ENCODE results near the gene ATP12A.

Gene ATP12A

GRCh38 chr13:24663586-24663985 lies 16.6 kb upstream of the ATP12A start:
- DNase-seq (ENCODE audit: low spot score) = no peak

- DNase-seq (ENCODE audit: low spot score) = no peak
Observed at GRCh38 chr13:24664726-24665409, 15.3 kb upstream of the ATP12A start.

- no peak for DNase-seq (ENCODE audit: low spot score)
Observed at GRCh38 chr13:24668511-24668910, 11.7 kb upstream of the ATP12A start.

GRCh38 chr13:24668955-24669582 lies 11.1 kb upstream of the ATP12A start:
- no peak for DNase-seq (ENCODE audit: low spot score)

- no peak for DNase-seq (ENCODE audit: low spot score)
Observed at GRCh38 chr13:24670174-24670573, 10.0 kb upstream of the ATP12A start.

GRCh38 chr13:24670961-24671381 lies 9.2 kb upstream of the ATP12A start:
- DNase-seq (ENCODE audit: low spot score) = peak; percentile 35

- DNase-seq (ENCODE audit: low spot score) = peak; percentile 83
Observed at GRCh38 chr13:24671386-24672113, 8.7 kb upstream of the ATP12A start.

- DNase-seq (ENCODE audit: low spot score) = peak; percentile 27
Observed at GRCh38 chr13:24672141-24673132, 7.8 kb upstream of the ATP12A start.

- DNase-seq (ENCODE audit: low spot score) = no peak
Observed at GRCh38 chr13:24675806-24676570, 4.2 kb upstream of the ATP12A start.

- no peak for DNase-seq (ENCODE audit: low spot score)
Observed at GRCh38 chr13:24678151-24678550, 2.1 kb upstream of the ATP12A start.

GRCh38 chr13:24679686-24680085 lies 522 bp upstream of the ATP12A start:
- DNase-seq (ENCODE audit: low spot score) = no peak

GRCh38 chr13:24680921-24681604 lies 855 bp downstream of the ATP12A start:
- no peak for DNase-seq (ENCODE audit: low spot score)

- DNase-seq (ENCODE audit: low spot score) = no peak
Observed at GRCh38 chr13:24681930-24682329, 1.7 kb downstream of the ATP12A start.

GRCh38 chr13:24682353-24682752 lies 2.1 kb downstream of the ATP12A start:
- no peak for DNase-seq (ENCODE audit: low spot score)

GRCh38 chr13:24683351-24683750 lies 3.1 kb downstream of the ATP12A start:
- no peak for DNase-seq (ENCODE audit: low spot score)

GRCh38 chr13:24683838-24684599 lies 3.8 kb downstream of the ATP12A start:
- peak; percentile 83 for DNase-seq (ENCODE audit: low spot score)

GRCh38 chr13:24684600-24684998 lies 4.4 kb downstream of the ATP12A start:
- peak; percentile 48 for DNase-seq (ENCODE audit: low spot score)

GRCh38 chr13:24685314-24685713 lies 5.1 kb downstream of the ATP12A start:
- no peak for DNase-seq (ENCODE audit: low spot score)

GRCh38 chr13:24687611-24688010 lies 7.4 kb downstream of the ATP12A start:
- no peak for DNase-seq (ENCODE audit: low spot score)

GRCh38 chr13:24688111-24688510 lies 7.9 kb downstream of the ATP12A start:
- no peak for DNase-seq (ENCODE audit: low spot score)
